HL-60 (cell line): ENCODE results near the gene TENM4.
"Not testable (repeated sequence)": the region's sequence is repeated elsewhere in the genome, so short reads cannot be mapped to it uniquely, and the experiment has no call there.

ENCODE experiments used
- DNase-seq, 2 experiments: peaks; one replicate each; pipeline ENCODE4 v3.0.0-alpha.2; 2010 to 2020; ENCODE audit warnings: low read depth in 1 of 2, low spot score in 1 of 2
- H3K27ac ChIP-seq: fragments of 250-450 bp; sonication (Bioruptor Pico); replicated peaks from 2 replicates; pipeline ENCODE4 v1.5.1; 2020; ENCODE audit warnings: mild to moderate bottlenecking, moderate library complexity
- H3K27me3 ChIP-seq: fragments of 250-450 bp; sonication (Bioruptor Pico); 2 replicates; pipeline ENCODE4 v1.5.1; 2021; ENCODE audit warnings: mild to moderate bottlenecking, moderate library complexity; ENCODE audit not compliant: insufficient read depth, poor library complexity, severe bottlenecking
- H3K4me3 ChIP-seq: replicated peaks from 2 replicates; pipeline ENCODE4 v1.5.1; 2011; ENCODE audit warnings: mild to moderate bottlenecking, control low read depth, low read length; ENCODE audit not compliant: insufficient read depth
- CTCF ChIP-seq: IDR thresholded peaks from one replicate; pipeline ENCODE4 v1.5.1; 2011; ENCODE audit warnings: low read length, control low read depth, inconsistent platforms; ENCODE audit not compliant: insufficient read depth
- GABPA ChIP-seq: IDR thresholded peaks from 2 replicates; pipeline ENCODE4 v1.6.1; 2012; ENCODE audit warnings: low read depth
- POLR2AphosphoS5 ChIP-seq: IDR thresholded peaks from 2 replicates; pipeline ENCODE4 v1.6.1; 2012; ENCODE audit warnings: low read depth
- REST ChIP-seq: IDR thresholded peaks from 2 replicates; pipeline ENCODE4 v1.6.1; 2012; ENCODE audit warnings: low read depth; ENCODE audit not compliant: insufficient replicate concordance
- SPI1 ChIP-seq: IDR thresholded peaks from 2 replicates; pipeline ENCODE4 v1.6.1; 2012; ENCODE audit warnings: low read depth, mild to moderate bottlenecking, borderline replicate concordance

Gene TENM4

GRCh38 chr11:79192836-79193235 is 248.0 kb downstream of the TENM4 start:
- DNase-seq = no peak
- TF ChIP-seq POLR2AphosphoS5 (no peak), REST (no peak), GABPA (no peak), SPI1 (no peak), CTCF (no peak)

GRCh38 chr11:79191716-79192115 is 249.1 kb downstream of the TENM4 start:
- not testable (repeated sequence) for H3K27ac ChIP-seq, H3K4me3 ChIP-seq, DNase-seq, H3K27me3 ChIP-seq

More at GRCh38 chr11:79192836-79193235, 248.0 kb downstream of the TENM4 start:
- H3K4me3 ChIP-seq = no peak overlapping the region
- no peaks in the 10 kb centered on the region for H3K27me3 ChIP-seq
- no peak overlapping the region for H3K27ac ChIP-seq

- H3K27me3 ChIP-seq, H3K4me3 ChIP-seq, H3K27ac ChIP-seq, DNase-seq: not testable (repeated sequence)
Measured at GRCh38 chr11:79190553-79190952, 250.3 kb downstream of the TENM4 start.

- no peak overlapping the region for H3K4me3 ChIP-seq
- H3K27me3 ChIP-seq = no peaks in the 10 kb centered on the region
- TF ChIP-seq GABPA = no peak
- TF ChIP-seq CTCF = no peak
- no peak for TF ChIP-seq POLR2AphosphoS5
- TF ChIP-seq REST = no peak
- TF ChIP-seq SPI1 = no peak
- DNase-seq = no peak
- no peak overlapping the region for H3K27ac ChIP-seq
Measured at GRCh38 chr11:79189601-79190000, 251.2 kb downstream of the TENM4 start.

GRCh38 chr11:79189055-79189454 is 251.8 kb downstream of the TENM4 start:
- H3K27me3 ChIP-seq = no peaks in the 10 kb centered on the region
- no peak overlapping the region for H3K4me3 ChIP-seq
- TF ChIP-seq SPI1 = peak; percentile 49; the same call in 1 of the 2 replicates
- TF ChIP-seq REST = no peak
- no peak overlapping the region for H3K27ac ChIP-seq
- peak in 1 of 2 experiments; percentile 2 for DNase-seq
